A549 (cell line): ENCODE results near the gene CCDC85C. TPM values are rescaled to one million over a fixed set of nuclear protein-coding genes. Genes with fewer than 3 reads are reported as not detected.

Experiments
- ATAC-seq, 2 experiments: fragments of 200-7000 bp in 1 of 2; fragments of >200 bp in 1 of 2; cut with Nextera tagmentation in 1 of 2; cut with Tn5 transposase in 1 of 2; 3 replicates each; pipeline versions ENCODE4 v1.8.0 to v1.9.1; 2018 to 2020; ENCODE audit warnings: mild to moderate bottlenecking in 1 of 2, moderate library complexity in 1 of 2
- CTCF ChIA-PET: fragments of 300-600 bp; sonication (Branson Sonifier 250); formaldehyde crosslinking; extraction: SDS; loops from one replicate; lab custom pipeline; 2021; ENCODE audit warnings: antibody characterized with exemption, inconsistent platforms; lab: Yijun Ruan, JAX
- POLR2A ChIA-PET: fragments of 350-600 bp; formaldehyde crosslinking; extraction: SDS; loops from one replicate; lab custom pipeline; 2021; ENCODE audit warnings: antibody characterized with exemption, inconsistent platforms; lab: Yijun Ruan, JAX
- DNase-seq, 2 experiments: peaks; one replicate each; pipeline versions ENCODE4 v3.0.0 to v3.0.0-alpha.2; 2011 to 2016; ENCODE audit warnings: low read depth in 1 of 2, low spot score in 1 of 2
- FAIRE-seq: peaks from 2 replicates; lab custom pipeline; 2011; peaks lifted over from hg19 to GRCh38; lab: Jason Lieb, UNC
- H3K27ac ChIP-seq, 2 experiments: fragments of >200 bp; sonication (Bioruptor Twin); formaldehyde crosslinking; 3 replicates each; pipeline ENCODE4 v1.5.1; 2016 to 2017
- H3K4me1 ChIP-seq: fragments of >200 bp; sonication (Bioruptor Twin); formaldehyde crosslinking; 3 replicates; pipeline ENCODE4 v1.6.1; 2016
- H3K4me2 ChIP-seq: fragments of >200 bp; sonication (Bioruptor Twin); formaldehyde crosslinking; 3 replicates; pipeline ENCODE4 v1.6.1; 2016
- H3K4me3 ChIP-seq: fragments of >200 bp; sonication (Bioruptor Twin); formaldehyde crosslinking; 3 replicates; pipeline ENCODE4 v1.5.1; 2016
- H3K9me3 ChIP-seq: fragments of >200 bp; sonication (Bioruptor Twin); formaldehyde crosslinking; 3 replicates; pipeline ENCODE4 v1.6.1; 2016
- BHLHE40 ChIP-seq: IDR thresholded peaks from 2 replicates; pipeline ENCODE4 v1.6.1; 2012; ENCODE audit warnings: low read depth, low read length, inconsistent platforms
- GATA3 ChIP-seq: IDR thresholded peaks from 2 replicates; pipeline ENCODE4 v1.6.1; 2012; ENCODE audit warnings: borderline replicate concordance
- RCOR1 ChIP-seq: fragments of 150-350 bp; IDR thresholded peaks from 2 replicates; pipeline ENCODE4 v1.6.1; 2014; ENCODE audit warnings: antibody characterized with exemption, low read length, low read depth
- SMC3 ChIP-seq: fragments of >200 bp; sonication (Bioruptor Twin); formaldehyde crosslinking; IDR thresholded peaks from 3 replicates; pipeline ENCODE4 v1.6.1; 2018; ENCODE audit warnings: inconsistent platforms
- ZFP36 ChIP-seq: fragments of 450-650 bp; IDR thresholded peaks from 2 replicates; pipeline ENCODE4 v1.6.1; 2014; ENCODE audit warnings: borderline replicate concordance; ENCODE audit not compliant: partially characterized antibody
- WGBS: methylation state at CpG from one replicate; pipeline ENCODE4 v1.1.6; 2017; ENCODE audit errors: missing lambda C conversion rate; 5-methylcytosine and 5-hydroxymethylcytosine counted together
- polyA plus RNA-seq, 4 experiments: library from polyadenylated mRNA; depleted of rRNA in 3 of 4; stranded (reverse); fragments of >200 nt; fragmentation: RNase III in 1 of 4; extraction: RNeasy Plus Mini Kit Qiagen cat#74134 plus additional on column Dnase treatment in 1 of 4; gene quantifications; 2 replicates in 3 of 4; 3 replicates in 1 of 4; pipeline ENCODE4 v1.2.3, GENCODE V29; 2011 to 2017
- TF ChIP-seq, protein P1 (sequence below): fragments of 450-650 bp; IDR thresholded peaks from 2 replicates; pipeline ENCODE4 v1.6.1; 2014; ENCODE audit warnings: antibody characterized with exemption
- TF ChIP-seq, protein P2 (sequence below): fragments of 250-450 bp; sonication (Bioruptor Pico); IDR thresholded peaks from 2 replicates; pipeline ENCODE4 v1.5.0; 2020; ENCODE audit warnings: low read depth, mild to moderate bottlenecking, moderate library complexity
- TF ChIP-seq, protein P3 (sequence below): fragments of >200 bp; sonication (Bioruptor Twin); formaldehyde crosslinking; IDR thresholded peaks from 3 replicates; pipeline ENCODE4 v1.5.1; 2016
- TF ChIP-seq, protein P4 (sequence below): IDR thresholded peaks from 2 replicates; pipeline ENCODE4 v1.6.1; 2012

Gene CCDC85C
- polyA plus RNA-seq, 2 of the 4 experiments (the other 2 are of a cell fraction), result 11.4 to 31.4 TPM

DNA sequence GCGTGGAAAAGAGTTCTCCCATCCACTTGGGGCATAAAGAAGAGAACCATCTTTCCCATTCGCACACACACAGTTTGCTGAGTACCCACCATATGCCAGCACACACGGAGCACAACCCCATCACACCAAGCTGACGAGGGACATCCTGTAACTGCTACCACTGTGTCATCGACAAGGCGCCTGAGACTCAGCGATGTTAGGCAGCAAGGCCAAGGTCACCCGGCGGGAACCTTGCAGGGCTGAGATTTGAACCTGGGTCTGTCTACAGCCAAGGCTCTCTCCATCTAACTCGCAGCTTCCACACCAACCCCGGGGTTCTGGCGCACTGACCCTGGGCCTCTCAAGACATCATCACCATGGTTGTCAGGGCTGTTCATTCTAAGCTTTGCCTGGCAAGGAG, 60.0 kb downstream of the CCDC85C start:
- Histone ChIP-seq H3K4me1 (peaks cover 16% of the 10 kb centered on the region), H3K27ac (no peak overlapping the region), H3K9me3 (no peaks in the 10 kb centered on the region), H3K4me3 (no peak overlapping the region), H3K4me2 (no peak overlapping the region)
- 93% methylated on average over 10 of the region's 12 CpGs for WGBS
- no peak for DNase-seq
- ChIA-PET POLR2A (no interaction called here), CTCF (interaction anchor here (1.0 to 9.4 kb wide), 6 partner anchors 10 to 84 kb away, joined by 4 to 67 read pairs (median 4); no protein-coding TSS in a partner anchor)
- ATAC-seq, result no peak
- TF ChIP-seq, protein P1, sequence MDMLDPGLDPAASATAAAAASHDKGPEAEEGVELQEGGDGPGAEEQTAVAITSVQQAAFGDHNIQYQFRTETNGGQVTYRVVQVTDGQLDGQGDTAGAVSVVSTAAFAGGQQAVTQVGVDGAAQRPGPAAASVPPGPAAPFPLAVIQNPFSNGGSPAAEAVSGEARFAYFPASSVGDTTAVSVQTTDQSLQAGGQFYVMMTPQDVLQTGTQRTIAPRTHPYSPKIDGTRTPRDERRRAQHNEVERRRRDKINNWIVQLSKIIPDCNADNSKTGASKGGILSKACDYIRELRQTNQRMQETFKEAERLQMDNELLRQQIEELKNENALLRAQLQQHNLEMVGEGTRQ, result no peak
- FAIRE-seq, result no peak

DNA sequence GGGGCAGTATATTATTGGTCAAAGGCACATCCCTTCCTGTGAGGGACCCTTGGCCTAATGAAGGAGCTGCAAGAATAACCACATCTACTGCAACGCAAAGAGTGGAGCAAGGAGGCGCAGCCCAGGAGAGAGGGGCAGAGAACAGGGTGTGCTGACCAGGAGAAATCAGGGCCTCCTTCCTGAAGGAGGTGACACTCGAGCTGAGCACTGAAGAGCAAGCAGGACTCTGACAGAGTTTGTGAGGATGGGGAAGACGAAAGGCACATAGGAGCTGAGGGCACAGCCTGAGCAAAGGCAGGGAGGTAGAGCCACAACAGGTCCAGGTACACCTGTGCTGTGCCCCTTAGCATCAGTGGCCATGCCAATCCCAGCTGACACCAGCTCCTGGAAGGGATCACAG, 60.6 kb downstream of the CCDC85C start:
- DNase-seq (no peak), FAIRE-seq (no peak), ATAC-seq (no peak)
- Histone ChIP-seq H3K4me1 (peaks cover 23% of the 10 kb centered on the region), H3K4me3 (no peak overlapping the region), H3K9me3 (no peaks in the 10 kb centered on the region), H3K4me2 (no peak overlapping the region), H3K27ac (no peak overlapping the region)
- 83% methylated on average over 4 of the region's 4 CpGs for WGBS
- ChIA-PET CTCF (interaction anchor here (0.9 to 9.4 kb wide), 8 partner anchors 9 to 89 kb away, joined by 3 to 67 read pairs (median 4); no protein-coding TSS in a partner anchor), POLR2A (no interaction called here)
- TF ChIP-seq, protein P2, sequence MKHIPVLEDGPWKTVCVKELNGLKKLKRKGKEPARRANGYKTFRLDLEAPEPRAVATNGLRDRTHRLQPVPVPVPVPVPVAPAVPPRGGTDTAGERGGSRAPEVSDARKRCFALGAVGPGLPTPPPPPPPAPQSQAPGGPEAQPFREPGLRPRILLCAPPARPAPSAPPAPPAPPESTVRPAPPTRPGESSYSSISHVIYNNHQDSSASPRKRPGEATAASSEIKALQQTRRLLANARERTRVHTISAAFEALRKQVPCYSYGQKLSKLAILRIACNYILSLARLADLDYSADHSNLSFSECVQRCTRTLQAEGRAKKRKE (CRISPR knock-in tag), result no peak
- peak; percentile 82 for TF ChIP-seq ZFP36

DNA sequence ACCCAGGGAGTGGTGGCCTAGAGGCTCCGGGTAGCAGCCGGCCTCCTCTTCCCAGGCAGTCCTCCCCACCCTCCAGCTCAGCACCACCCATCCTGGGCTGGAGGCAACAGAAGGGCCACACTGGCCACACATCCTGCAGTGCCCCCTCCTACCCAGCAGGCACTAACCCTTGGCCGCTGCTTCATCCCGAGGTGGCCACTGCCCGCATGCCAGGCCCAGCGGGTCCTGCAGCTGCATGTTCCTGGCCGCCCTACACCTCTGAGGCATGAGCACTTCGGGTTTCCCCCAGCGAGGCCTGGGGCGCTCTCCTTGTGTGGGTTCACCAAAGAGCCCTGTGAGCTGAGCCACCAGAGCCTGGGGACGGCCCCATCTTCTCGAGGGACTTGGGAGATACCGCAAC, 61.4 kb downstream of the CCDC85C start:
- Histone ChIP-seq H3K4me3 (no peak overlapping the region), H3K9me3 (no peaks in the 10 kb centered on the region), H3K4me2 (no peak overlapping the region), H3K27ac (peak overlapping the region in 1 of 2 experiments; percentile 15; a peak in 1 of 6 replicates), H3K4me1 (peaks cover 31% of the 10 kb centered on the region)
- ChIA-PET POLR2A (no interaction called here), CTCF (interaction anchor here (0.9 to 9.4 kb wide), 7 partner anchors 9 to 90 kb away, joined by 3 to 67 read pairs (median 4); no protein-coding TSS in a partner anchor)
- ATAC-seq, result no peak
- DNase-seq, result no peak
- no peak for FAIRE-seq
- 95% methylated on average over 13 of the region's 13 CpGs for WGBS
- TF ChIP-seq GATA3, result no peak
- TF ChIP-seq, protein P3, sequence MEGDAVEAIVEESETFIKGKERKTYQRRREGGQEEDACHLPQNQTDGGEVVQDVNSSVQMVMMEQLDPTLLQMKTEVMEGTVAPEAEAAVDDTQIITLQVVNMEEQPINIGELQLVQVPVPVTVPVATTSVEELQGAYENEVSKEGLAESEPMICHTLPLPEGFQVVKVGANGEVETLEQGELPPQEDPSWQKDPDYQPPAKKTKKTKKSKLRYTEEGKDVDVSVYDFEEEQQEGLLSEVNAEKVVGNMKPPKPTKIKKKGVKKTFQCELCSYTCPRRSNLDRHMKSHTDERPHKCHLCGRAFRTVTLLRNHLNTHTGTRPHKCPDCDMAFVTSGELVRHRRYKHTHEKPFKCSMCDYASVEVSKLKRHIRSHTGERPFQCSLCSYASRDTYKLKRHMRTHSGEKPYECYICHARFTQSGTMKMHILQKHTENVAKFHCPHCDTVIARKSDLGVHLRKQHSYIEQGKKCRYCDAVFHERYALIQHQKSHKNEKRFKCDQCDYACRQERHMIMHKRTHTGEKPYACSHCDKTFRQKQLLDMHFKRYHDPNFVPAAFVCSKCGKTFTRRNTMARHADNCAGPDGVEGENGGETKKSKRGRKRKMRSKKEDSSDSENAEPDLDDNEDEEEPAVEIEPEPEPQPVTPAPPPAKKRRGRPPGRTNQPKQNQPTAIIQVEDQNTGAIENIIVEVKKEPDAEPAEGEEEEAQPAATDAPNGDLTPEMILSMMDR, result no peak

DNA sequence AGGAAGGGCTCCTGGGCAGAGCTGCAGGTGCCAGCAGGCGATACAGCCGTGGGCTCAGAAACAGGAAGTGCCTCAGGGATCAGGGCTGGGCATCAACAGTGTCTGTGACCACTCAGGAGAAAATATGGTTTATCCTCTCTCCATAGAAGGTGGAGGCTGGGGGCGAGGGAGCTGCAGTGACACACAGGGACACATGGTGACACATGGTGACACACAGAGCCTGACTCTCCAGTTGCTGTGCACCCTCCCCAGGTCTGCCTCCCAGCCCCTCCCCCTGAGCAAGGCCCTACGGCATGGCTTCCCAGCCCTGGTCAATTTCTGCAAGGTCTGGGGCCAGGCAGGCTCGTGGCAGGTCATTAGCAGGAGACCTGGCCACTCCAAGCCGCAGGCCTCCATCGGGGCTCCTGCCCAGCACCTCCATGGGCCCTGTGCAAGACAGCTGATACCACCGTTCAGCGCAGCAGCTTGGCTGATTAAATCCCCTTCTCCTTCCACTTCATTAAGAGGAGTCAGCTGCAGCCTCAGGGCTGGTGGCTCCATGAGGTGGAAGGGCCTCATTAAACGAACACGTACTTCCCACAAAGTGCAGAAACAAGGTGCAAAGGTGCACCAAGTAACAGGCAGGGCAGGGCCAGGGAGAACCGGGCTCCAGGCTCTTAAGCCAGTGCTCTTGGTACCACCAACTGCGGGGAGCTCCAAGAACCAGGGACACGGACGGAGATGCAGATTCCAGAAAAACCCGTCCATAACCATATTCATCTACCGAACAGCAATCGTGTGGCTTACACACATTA, 62.1 kb downstream of the CCDC85C start:
- Histone ChIP-seq H3K9me3 (no peaks in the 10 kb centered on the region), H3K4me2 (no peak overlapping the region), H3K27ac (peak overlapping the region in 1 of 2 experiments; percentile 62; a peak in 2 of 6 replicates), H3K4me1 (peaks cover 38% of the 10 kb centered on the region)
- FAIRE-seq, result no peak
- 83% methylated on average over 17 of the region's 18 CpGs for WGBS
- ChIA-PET POLR2A (no interaction called here), CTCF (interaction anchor here (0.9 to 9.4 kb wide), 7 partner anchors 16 to 91 kb away, joined by 3 to 67 read pairs (median 5); no protein-coding TSS in a partner anchor)
- no peak for DNase-seq
- ATAC-seq, result no peak
- no peak for TF ChIP-seq SMC3
- TF ChIP-seq, protein P3, result no peak
- no peak for TF ChIP-seq RCOR1
- TF ChIP-seq, protein P4, sequence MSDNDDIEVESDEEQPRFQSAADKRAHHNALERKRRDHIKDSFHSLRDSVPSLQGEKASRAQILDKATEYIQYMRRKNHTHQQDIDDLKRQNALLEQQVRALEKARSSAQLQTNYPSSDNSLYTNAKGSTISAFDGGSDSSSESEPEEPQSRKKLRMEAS, result no peak
- TF ChIP-seq ZFP36, result no peak
- TF ChIP-seq BHLHE40, result no peak
- TF ChIP-seq, all 56 proteins: peak for 0
- no peak overlapping the region for H3K4me3 ChIP-seq
